ENCODE measurements around the gene PRF1.

Gene PRF1

GRCh38 chr10:70596110-70596798, 6.3 kb downstream of the PRF1 start:
- POLR2A ChIA-PET, result no interaction called here
- no peak overlapping the region for H3K4me3 ChIP-seq (ENCODE audit: low read depth, low read length)
- TF ChIP-seq CTCF (IDR thresholded peaks at IDR 0.05; ENCODE audit: insufficient read depth, low read length, missing control alignments), result no peak
- no peak for DNase-seq (ENCODE audit: low read depth, low spot score)
- CTCF ChIA-PET, result no interaction called here

- H3K4me3 ChIP-seq (ENCODE audit: low read depth, low read length), result no peak overlapping the region
- CTCF ChIA-PET, result no interaction called here
- no peak for DNase-seq (ENCODE audit: low read depth, low spot score)
- no peak for TF ChIP-seq CTCF (IDR thresholded peaks at IDR 0.05; ENCODE audit: insufficient read depth, low read length, missing control alignments)
- POLR2A ChIA-PET, result no interaction called here
These were observed 7.0 kb downstream of the PRF1 start for GRCh38 chr10:70595566-70596016.

- no peak overlapping the region for H3K4me3 ChIP-seq (ENCODE audit: low read depth, low read length)
- ChIA-PET CTCF (interaction anchor here (1.1 kb wide), 1 partner anchor 165 kb away, joined by 4 read pairs; no protein-coding TSS in a partner anchor), POLR2A (no interaction called here)
- no peak for TF ChIP-seq CTCF (IDR thresholded peaks at IDR 0.05; ENCODE audit: insufficient read depth, low read length, missing control alignments)
- DNase-seq (ENCODE audit: low read depth, low spot score), result no peak
These were observed 8.4 kb downstream of the PRF1 start for GRCh38 chr10:70594161-70594560.

GRCh38 chr10:70593513-70593890, 9.0 kb downstream of the PRF1 start:
- ChIA-PET POLR2A (no interaction called here), CTCF (no interaction called here)
- TF ChIP-seq CTCF (IDR thresholded peaks at IDR 0.05; ENCODE audit: insufficient read depth, low read length, missing control alignments), result no peak
- no peak overlapping the region for H3K4me3 ChIP-seq (ENCODE audit: low read depth, low read length)
- DNase-seq (ENCODE audit: low read depth, low spot score), result no peak

- ChIA-PET POLR2A (no interaction called here), CTCF (interaction anchor here (0.6 kb wide), 1 partner anchor 666 kb away, joined by 4 read pairs; no protein-coding TSS in a partner anchor)
- TF ChIP-seq CTCF (IDR thresholded peaks at IDR 0.05; ENCODE audit: insufficient read depth, low read length, missing control alignments), result no peak
- no peak for DNase-seq (ENCODE audit: low read depth, low spot score)
- no peak overlapping the region for H3K4me3 ChIP-seq (ENCODE audit: low read depth, low read length)
These were observed 9.6 kb downstream of the PRF1 start for GRCh38 chr10:70592746-70593512.

GRCh38 chr10:70592186-70592735, 10.3 kb downstream of the PRF1 start:
- POLR2A ChIA-PET, result no interaction called here

More at GRCh38 chr10:70592186-70592735, 10.3 kb downstream of the PRF1 start:
- CTCF ChIA-PET, result interaction anchor here (0.6 to 1.0 kb wide), 2 partner anchors 80 to 667 kb away, joined by 3 to 4 read pairs; partner anchors contain the start of gene ADAMTS14
- TF ChIP-seq CTCF (IDR thresholded peaks at IDR 0.05; ENCODE audit: insufficient read depth, low read length, missing control alignments), result no peak
- DNase-seq (ENCODE audit: low read depth, low spot score), result no peak
- H3K4me3 ChIP-seq (ENCODE audit: low read depth, low read length), result no peak overlapping the region

Measured in AG04449 (cell line).